Measurements from ENCODE around the gene KIAA0232. TPM values are rescaled to one million over a fixed set of nuclear protein-coding genes. Genes with fewer than 3 reads are reported as not detected.

Gene KIAA0232
- total and polyA plus RNA-seq, 9 of the 15 experiments (the other 6 are each of a cell fraction or from before 2014, with no cell fraction given) = 3.5 to 17.4 (median 13.0) TPM

DNA sequence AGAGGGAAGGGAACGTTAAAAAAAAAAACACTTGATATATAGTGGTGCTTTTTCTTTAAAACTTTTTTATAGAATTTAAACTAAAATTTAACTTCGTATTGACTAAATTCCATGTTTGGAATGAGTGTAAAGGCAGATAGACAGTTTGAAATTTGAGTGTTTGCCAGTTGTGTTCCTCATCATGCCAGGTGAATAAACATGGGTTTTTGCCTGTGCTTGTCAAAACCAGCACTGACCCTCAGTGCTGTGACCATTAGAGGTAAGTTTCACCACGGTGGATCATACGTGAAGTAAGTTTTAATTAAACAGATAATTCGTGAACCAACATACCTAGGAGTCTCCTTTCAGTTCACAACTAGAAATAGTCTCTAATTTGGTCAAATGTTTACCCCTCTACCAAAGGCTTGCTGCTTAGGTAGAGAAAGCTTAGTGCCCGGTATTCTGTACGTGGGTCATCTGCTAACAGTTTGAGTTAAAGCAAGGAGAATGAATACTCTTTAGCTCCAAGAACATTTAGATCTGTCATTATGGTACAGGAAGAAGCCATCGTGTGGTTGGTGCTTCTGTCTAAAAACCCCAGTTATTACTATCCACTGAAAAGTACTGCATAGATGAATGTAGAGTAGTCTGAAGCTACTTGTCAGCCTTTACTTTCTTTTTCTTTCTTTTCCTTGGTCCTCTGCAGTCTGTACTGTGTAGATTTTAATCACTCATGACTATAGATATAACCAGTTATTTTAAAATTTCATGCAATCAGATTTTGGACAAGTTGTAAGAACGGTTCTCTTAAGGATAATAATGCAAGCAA is 32.7 kb downstream of the KIAA0232 start (continued):
- TF ChIP-seq, protein P1, sequence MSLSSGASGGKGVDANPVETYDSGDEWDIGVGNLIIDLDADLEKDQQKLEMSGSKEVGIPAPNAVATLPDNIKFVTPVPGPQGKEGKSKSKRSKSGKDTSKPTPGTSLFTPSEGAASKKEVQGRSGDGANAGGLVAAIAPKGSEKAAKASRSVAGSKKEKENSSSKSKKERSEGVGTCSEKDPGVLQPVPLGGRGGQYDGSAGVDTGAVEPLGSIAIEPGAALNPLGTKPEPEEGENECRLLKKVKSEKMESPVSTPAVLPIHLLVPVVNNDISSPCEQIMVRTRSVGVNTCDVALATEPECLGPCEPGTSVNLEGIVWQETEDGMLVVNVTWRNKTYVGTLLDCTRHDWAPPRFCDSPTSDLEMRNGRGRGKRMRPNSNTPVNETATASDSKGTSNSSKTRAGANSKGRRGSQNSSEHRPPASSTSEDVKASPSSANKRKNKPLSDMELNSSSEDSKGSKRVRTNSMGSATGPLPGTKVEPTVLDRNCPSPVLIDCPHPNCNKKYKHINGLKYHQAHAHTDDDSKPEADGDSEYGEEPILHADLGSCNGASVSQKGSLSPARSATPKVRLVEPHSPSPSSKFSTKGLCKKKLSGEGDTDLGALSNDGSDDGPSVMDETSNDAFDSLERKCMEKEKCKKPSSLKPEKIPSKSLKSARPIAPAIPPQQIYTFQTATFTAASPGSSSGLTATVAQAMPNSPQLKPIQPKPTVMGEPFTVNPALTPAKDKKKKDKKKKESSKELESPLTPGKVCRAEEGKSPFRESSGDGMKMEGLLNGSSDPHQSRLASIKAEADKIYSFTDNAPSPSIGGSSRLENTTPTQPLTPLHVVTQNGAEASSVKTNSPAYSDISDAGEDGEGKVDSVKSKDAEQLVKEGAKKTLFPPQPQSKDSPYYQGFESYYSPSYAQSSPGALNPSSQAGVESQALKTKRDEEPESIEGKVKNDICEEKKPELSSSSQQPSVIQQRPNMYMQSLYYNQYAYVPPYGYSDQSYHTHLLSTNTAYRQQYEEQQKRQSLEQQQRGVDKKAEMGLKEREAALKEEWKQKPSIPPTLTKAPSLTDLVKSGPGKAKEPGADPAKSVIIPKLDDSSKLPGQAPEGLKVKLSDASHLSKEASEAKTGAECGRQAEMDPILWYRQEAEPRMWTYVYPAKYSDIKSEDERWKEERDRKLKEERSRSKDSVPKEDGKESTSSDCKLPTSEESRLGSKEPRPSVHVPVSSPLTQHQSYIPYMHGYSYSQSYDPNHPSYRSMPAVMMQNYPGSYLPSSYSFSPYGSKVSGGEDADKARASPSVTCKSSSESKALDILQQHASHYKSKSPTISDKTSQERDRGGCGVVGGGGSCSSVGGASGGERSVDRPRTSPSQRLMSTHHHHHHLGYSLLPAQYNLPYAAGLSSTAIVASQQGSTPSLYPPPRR (CRISPR knock-in tag; IDR thresholded peaks at IDR 0.05; ENCODE audit: borderline replicate concordance) = no peak
- no peak for TF ChIP-seq FUS (optimal IDR thresholded peaks at IDR 0.05; ENCODE audit: low read depth, low read length)
- no peak for TF ChIP-seq ERF (CRISPR knock-in tag; IDR thresholded peaks at IDR 0.05)
- no peak for TF ChIP-seq TAF1 (IDR thresholded peaks at IDR 0.05; ENCODE audit: control insufficient read depth, extremely low read depth, insufficient read depth, low read length, severe bottlenecking)
- TF ChIP-seq E2F3 (CRISPR knock-in tag; IDR thresholded peaks at IDR 0.05) = no peak
- TF ChIP-seq HDAC3 (IDR thresholded peaks at IDR 0.05; ENCODE audit: borderline replicate concordance, partially characterized antibody) = no peak
- TF ChIP-seq ZNF175 (CRISPR knock-in tag; IDR thresholded peaks at IDR 0.05; ENCODE audit: low read depth) = no peak

Measured in K562 (cell line).